PFSK-1 (cell line): Measurements from ENCODE around the gene SLC2A13.

ENCODE experiments used
- FOXP2 ChIP-seq: optimal IDR thresholded peaks from 2 replicates; pipeline ENCODE3; 2011; ENCODE audit warnings: borderline replicate concordance, control low read depth, inconsistent platforms; ENCODE audit not compliant: insufficient read depth; ENCODE audit errors: extremely low read length, extremely low read depth
- POLR2AphosphoS5 ChIP-seq: IDR thresholded peaks from 2 replicates; pipeline ENCODE4 v1.6.1; 2012; ENCODE audit warnings: low read depth, mild to moderate bottlenecking, control low read depth, low read length, moderate library complexity
- SIN3A ChIP-seq: IDR thresholded peaks from 2 replicates; pipeline ENCODE4 v1.6.1; 2012; ENCODE audit warnings: mild to moderate bottlenecking, low read length, moderate library complexity, borderline replicate concordance; ENCODE audit not compliant: insufficient read depth
- TAF1 ChIP-seq: IDR thresholded peaks from 2 replicates; pipeline ENCODE4 v1.6.1; 2012; ENCODE audit warnings: low read length, control low read depth, borderline replicate concordance; ENCODE audit not compliant: insufficient read depth
- TF ChIP-seq, protein P1 (sequence below), 2 experiments: IDR thresholded peaks; 2 replicates each; pipeline versions ENCODE4 v1.6.1 to v1.8.0; 2011 to 2012; ENCODE audit warnings: low read depth in 2 of 2, low read length in 2 of 2, control low read depth in 1 of 2, inconsistent platforms in 1 of 2, mild to moderate bottlenecking in 1 of 2, moderate library complexity in 1 of 2; ENCODE audit not compliant: insufficient read depth in 1 of 2

The SLC2A13 gene

GRCh38 chr12:40146800-40147797 is 41.2 kb upstream of the SLC2A13 start:
- TF ChIP-seq, protein P1, sequence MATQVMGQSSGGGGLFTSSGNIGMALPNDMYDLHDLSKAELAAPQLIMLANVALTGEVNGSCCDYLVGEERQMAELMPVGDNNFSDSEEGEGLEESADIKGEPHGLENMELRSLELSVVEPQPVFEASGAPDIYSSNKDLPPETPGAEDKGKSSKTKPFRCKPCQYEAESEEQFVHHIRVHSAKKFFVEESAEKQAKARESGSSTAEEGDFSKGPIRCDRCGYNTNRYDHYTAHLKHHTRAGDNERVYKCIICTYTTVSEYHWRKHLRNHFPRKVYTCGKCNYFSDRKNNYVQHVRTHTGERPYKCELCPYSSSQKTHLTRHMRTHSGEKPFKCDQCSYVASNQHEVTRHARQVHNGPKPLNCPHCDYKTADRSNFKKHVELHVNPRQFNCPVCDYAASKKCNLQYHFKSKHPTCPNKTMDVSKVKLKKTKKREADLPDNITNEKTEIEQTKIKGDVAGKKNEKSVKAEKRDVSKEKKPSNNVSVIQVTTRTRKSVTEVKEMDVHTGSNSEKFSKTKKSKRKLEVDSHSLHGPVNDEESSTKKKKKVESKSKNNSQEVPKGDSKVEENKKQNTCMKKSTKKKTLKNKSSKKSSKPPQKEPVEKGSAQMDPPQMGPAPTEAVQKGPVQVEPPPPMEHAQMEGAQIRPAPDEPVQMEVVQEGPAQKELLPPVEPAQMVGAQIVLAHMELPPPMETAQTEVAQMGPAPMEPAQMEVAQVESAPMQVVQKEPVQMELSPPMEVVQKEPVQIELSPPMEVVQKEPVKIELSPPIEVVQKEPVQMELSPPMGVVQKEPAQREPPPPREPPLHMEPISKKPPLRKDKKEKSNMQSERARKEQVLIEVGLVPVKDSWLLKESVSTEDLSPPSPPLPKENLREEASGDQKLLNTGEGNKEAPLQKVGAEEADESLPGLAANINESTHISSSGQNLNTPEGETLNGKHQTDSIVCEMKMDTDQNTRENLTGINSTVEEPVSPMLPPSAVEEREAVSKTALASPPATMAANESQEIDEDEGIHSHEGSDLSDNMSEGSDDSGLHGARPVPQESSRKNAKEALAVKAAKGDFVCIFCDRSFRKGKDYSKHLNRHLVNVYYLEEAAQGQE (IDR thresholded peaks at IDR 0.05; ENCODE audit: insufficient read depth in 1 of 2, low read depth in 2 of 2, low read length in 2 of 2) = no peak
- TF ChIP-seq POLR2AphosphoS5 = no peak
- no peak for TF ChIP-seq SIN3A
- TF ChIP-seq TAF1 = no peak
- TF ChIP-seq FOXP2 = no peak

GRCh38 chr12:40145896-40146295 is 40.0 kb upstream of the SLC2A13 start:
- TF ChIP-seq FOXP2 (no peak), SIN3A (no peak), POLR2AphosphoS5 (no peak), TAF1 (no peak)
- TF ChIP-seq, protein P1 (IDR thresholded peaks at IDR 0.05; ENCODE audit: insufficient read depth in 1 of 2, low read depth in 2 of 2, low read length in 2 of 2) = no peak

DNA sequence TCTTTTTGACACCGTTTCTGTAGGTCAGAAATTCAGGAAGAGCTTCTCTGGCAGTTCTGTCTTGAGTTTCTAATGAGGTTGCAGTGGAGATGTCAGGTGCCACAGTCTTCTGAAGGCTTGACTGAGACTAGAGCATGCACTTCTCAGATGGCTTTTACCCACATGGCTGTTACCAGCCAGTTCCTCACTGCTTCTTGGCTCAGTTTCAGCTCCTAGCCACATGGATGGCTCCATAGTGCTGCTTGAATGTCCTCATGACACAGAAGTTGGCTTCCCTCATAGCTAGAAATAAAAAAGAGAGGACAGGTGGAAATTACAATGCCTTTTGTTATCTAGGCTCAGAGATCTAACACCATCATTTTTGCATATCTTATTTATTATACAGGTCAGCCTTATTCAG is 38.1 kb upstream of the SLC2A13 start:
- TF ChIP-seq SIN3A (no peak), FOXP2 (no peak), POLR2AphosphoS5 (no peak), TAF1 (no peak)
- TF ChIP-seq, protein P1 (IDR thresholded peaks at IDR 0.05; ENCODE audit: insufficient read depth in 1 of 2, low read depth in 2 of 2, low read length in 2 of 2) = no peak

DNA sequence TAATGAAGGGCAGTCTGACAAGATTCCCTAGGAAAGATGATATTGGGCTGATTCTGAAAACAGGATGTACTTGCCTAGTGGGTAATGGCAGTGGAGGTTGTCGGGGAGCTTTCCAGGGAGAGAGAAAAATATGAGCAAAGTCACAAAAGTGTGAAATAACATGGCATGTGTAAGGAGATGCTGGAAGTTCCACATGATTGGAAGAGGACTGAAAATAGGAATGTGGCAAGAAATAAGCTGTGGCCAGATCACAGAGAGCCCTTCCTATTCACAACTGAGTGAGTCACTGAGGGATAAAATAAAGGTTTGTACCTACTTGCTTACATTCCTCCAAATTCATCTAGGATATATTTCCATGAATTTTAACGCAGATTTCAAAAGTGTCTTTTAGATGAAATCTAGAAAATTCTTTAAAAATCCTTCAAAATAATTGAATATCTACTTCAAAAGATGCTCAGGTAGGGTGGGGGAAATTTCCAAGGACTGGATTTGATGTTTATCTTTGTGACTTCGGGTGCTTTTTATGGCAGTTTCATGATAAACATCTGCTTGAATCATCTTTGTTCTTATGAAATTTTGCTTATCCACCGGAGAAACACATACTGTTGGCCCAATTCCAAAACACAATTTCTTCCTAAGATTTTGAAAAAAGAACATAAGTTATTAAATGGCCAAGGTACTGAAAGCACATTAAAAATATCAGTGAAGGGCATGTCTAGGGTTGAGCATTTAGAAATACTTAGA is 36.3 kb upstream of the SLC2A13 start:
- TF ChIP-seq FOXP2 = no peak
- TF ChIP-seq POLR2AphosphoS5 = no peak
- TF ChIP-seq, protein P1 (IDR thresholded peaks at IDR 0.05; ENCODE audit: insufficient read depth in 1 of 2, low read depth in 2 of 2, low read length in 2 of 2) = no peak
- TF ChIP-seq TAF1 = no peak
- TF ChIP-seq SIN3A = no peak
